COLO829 (cell line): ENCODE results near the gene PLA2G4D.

Experiments used
- DNase-seq: peaks from one replicate; pipeline ENCODE4 v3.0.0; 2012; ENCODE audit warnings: low spot score

PLA2G4D gene

GRCh38 chr15:42050484-42051255 is 43.7 kb downstream of the PLA2G4D start:
- no peak for DNase-seq

DNA sequence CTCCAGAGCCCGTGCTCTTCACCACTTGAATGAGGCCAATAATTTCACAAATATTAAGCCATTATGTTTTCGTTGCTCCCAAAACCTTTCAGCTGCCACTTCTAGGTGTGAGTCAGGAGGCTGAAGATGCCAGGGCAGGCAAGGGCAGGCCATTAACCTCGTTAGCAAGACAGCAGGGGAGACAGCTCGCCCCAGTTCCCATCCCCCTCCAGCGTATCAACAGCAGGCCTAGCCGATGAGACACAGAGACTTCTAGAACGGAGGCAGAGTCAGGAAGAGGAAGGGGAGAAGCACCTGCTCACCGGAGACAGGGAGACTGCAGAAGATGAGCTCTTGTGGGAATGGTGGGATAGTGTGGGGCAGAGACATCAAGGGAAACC is 45.6 kb downstream of the PLA2G4D start:
- no peak for DNase-seq

- DNase-seq = no peak
Observed at GRCh38 chr15:42048080-42048820, 46.1 kb downstream of the PLA2G4D start.

DNA sequence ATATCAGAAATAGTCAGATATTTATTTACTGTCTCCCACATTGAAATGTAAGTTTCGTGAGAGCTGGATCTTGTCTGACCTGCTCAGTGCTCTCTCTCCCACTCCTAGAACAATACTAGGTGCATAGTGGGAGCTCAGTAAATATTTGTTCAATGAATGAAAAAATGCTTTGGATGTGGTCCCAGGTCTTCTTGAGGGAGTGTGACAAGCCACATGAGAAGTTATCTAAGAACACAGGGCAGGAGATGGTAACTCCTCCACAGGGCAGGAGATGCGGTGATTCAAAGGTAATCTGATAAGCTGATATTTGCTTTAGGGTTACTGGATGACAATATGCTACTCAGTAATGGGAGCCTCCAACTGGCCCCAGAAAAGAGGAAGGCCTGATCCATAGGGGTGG is 47.8 kb downstream of the PLA2G4D start:
- DNase-seq = no peak

DNA sequence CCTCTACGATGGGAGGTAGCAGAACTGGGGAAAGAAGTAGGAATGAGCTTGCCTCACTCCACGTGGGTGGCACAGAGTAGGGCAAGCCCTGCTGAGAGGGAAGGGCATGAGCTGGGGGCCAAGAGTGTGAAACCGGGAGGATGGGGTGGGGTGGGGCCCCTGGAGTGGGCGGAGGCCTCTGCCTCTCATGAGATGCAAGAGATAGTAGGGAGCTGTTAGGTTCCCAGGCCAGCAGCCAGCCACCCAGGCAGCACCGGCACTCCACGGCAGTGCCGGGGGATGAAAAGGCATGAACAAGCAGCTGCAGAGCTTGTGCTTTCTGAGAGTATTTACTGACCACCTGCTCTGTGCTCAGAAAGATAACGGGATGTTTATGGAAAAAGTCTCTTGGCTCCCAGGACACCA is 49.1 kb downstream of the PLA2G4D start:
- DNase-seq = no peak

DNA sequence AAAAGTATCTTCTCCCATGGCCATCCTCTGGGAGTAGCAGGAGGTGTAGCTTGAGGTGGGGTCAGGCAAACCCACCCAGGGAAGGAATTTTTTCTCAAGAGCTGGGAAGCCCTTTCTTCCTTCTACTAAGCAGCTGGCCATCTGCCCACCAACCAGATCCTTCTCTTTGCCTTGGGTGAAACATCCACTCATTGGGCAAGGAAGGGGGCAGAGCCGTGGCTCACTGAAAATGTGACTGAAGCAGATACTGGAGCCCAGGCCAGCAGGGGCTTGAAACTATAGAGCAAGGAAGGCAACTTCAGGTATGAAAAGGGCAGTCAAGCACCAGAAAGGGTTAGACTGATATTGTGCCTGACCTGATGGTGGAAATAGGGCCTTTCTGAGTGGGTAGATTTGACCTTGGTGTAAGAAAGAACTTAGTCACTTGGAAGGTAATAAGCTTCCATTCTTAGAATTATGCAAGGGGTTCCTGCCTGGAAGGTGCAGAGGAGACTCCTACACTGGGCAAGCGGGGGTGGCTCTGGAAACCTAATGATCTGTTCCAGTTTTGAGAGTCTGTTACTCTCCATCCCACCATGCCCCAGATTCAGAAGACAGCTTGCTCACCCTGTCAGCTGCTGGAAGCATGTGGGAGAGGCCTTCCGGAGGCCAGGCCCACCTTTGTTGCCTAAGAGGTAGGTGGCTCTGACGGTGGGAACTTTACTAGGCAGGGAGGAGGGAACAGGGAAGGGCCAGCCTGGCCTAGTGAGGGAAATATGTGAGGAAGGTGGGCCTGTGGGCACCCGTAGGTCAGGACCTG is 51.6 kb downstream of the PLA2G4D start:
- no peak for DNase-seq

GRCh38 chr15:42038401-42038800 is 56.0 kb downstream of the PLA2G4D start:
- DNase-seq = no peak

DNA sequence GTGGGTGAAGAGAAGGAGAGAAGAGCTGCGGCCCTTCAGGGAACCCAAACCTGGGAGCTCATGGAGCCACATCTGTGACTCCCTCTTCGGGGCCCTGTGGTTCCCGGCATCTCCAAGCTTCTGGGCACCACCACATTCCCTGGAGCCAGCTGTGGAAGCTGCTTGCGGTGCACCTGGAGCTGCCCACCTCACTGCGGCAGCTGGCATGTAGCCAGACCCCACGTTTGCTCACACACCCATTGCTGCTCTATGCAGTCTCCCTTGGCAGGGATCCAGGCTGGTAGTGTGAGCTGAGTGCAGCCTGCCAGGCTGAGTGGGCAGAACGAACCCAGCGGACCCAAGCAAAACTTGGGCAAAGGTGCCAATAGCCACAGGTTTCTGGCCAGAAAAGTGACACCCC is 56.7 kb downstream of the PLA2G4D start:
- DNase-seq = no peak

- DNase-seq = no peak
Observed at GRCh38 chr15:42036966-42037365, 57.4 kb downstream of the PLA2G4D start.

- no peak for DNase-seq
Observed at GRCh38 chr15:42036112-42036905, 58.1 kb downstream of the PLA2G4D start.

- DNase-seq = no peak
Observed at GRCh38 chr15:42035435-42035761, 59.0 kb downstream of the PLA2G4D start.

DNA sequence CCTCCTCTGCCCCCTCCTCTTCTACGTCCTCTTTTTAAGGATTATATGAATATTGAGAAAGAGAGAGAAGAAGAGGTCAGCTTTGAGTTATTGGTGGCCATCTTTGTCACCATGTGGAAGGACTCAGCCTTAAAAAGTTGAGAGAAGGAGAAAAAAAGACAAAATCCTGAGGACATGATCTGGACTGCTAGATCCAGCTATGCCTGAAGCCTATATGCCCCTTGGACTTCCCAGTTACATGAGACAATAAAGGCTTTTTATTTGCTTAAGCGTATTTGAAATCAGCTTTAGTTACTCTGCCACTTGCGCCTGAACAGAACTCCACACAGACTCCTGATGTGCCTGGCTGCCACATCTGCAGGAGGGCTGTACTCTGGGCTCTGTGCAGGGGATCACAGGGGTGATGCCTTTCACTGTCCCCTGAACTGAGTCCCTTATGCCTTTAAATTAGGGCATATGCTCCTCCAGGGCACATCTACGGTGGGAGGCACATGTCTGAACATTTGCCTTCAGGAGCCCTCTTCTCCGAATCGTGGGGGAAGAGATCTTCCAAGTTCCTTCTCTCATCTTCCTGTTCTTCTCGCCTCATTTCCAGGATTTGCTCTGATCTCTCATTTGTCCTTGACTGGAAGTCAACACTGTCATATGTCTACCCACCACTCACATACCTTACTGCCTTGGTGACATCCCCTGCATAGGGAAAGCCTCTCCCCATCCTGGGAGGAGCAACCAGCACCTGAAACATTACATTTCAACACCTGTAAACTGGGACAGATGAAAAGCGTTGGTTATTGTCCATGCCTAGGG is 59.5 kb downstream of the PLA2G4D start:
- no peak for DNase-seq

GRCh38 chr15:42033214-42033873 is 61.0 kb downstream of the PLA2G4D start:
- no peak for DNase-seq

GRCh38 chr15:42032376-42033213 is 61.8 kb downstream of the PLA2G4D start:
- no peak for DNase-seq

GRCh38 chr15:42031198-42031915 is 63.0 kb downstream of the PLA2G4D start:
- DNase-seq = no peak

GRCh38 chr15:42027521-42027920 is 66.8 kb downstream of the PLA2G4D start:
- no peak for DNase-seq

DNA sequence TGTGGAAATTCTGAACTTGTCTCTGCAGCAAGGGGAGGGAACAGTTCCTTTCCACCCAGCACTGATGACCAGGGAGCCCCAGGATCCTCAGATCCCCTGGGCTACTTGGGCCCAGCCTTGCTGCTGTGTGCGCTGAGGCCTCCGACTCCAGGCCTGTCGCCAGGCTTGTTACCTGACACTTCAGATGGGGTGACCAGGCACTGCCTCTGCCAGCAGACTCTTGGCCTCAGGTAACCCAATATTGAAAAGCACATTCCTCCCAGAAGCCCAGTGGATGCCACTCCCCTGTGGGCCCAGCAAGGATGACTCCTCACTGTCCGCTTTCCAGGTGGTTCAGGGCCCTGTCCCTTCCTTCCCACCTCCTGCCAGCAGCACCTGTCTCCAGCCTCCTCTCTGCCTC is 70.1 kb downstream of the PLA2G4D start:
- no peak for DNase-seq

DNA sequence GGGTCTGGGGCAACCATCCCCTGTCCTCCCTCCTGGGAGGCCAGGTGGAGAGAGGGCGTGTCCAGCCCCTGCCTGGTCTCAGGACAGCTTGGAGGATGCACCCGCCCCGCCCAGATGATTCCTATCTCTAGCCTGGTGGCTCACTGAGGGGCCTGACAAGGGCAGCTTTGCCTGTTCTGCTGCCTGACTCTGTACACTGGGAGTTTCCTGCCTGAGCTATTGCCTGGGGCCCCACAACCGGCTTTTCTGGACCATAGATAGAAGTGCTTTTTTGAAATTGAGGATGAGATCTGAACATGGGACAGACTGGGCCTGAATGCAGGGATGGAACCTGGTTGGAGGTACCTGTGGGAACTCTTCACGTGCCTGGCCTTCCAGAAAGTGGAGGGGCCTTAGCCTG is 72.8 kb downstream of the PLA2G4D start:
- no peak for DNase-seq

- no peak for DNase-seq
Observed at GRCh38 chr15:42020713-42021273, 73.6 kb downstream of the PLA2G4D start, which contains the start of gene PLA2G4E. Gene PLA2G4E (minus strand): TSS chr15:42021042. CDS start chr15:42021030, 12 bp downstream.
